IMR-90 (cell line): ENCODE results near the gene NR1H4.

Source experiments
- CTCF ChIP-seq: conservative IDR thresholded peaks from 2 replicates; pipeline ENCODE4 v1.5.1; 2012; ENCODE audit warnings: mild to moderate bottlenecking, low read depth, low read length, improper control_type of control experiment
- MAZ ChIP-seq: IDR thresholded peaks from 2 replicates; pipeline ENCODE4 v1.6.1; 2012; ENCODE audit warnings: low read depth, mild to moderate bottlenecking, low read length, improper control_type of control experiment, moderate library complexity, borderline replicate concordance

DNA sequence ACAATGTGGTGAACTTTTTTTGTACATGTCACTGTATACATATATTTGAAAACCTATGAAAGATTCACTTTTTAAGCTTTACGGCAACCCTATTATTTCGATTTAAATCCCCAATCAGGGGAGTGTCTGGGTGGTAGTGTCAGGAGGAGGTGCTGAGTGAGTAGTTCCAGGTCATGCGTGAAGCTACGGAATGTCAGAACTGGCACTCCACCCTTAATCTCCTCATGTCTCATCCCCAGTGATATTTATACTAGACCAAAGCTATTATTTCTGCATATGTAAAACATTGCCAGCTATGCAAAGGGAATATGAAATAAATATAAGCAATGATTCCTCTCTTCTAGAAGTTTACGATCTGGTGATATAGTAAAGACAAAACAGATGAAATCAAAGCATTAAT, 12.3 kb downstream of the NR1H4 start:
- TF ChIP-seq MAZ, result no peak
- TF ChIP-seq CTCF, result no peak
